Skeletal muscle tissue (tissue), 4 donors: ENCODE results near the gene MTCL1. TPM values are rescaled to one million over a fixed set of nuclear protein-coding genes. Genes with fewer than 3 reads are reported as not detected.

Experiments
- H3K27ac ChIP-seq: one replicate; pipeline ENCODE4 v1.7.0; 2013; ENCODE audit warnings: mild to moderate bottlenecking, low read depth, low read length, inconsistent platforms
- H3K27me3 ChIP-seq, 3 donors: one replicate each; pipeline ENCODE4 v1.7.0; 2013; ENCODE audit warnings: low read length in 3 of 3; ENCODE audit not compliant: control insufficient read depth in 3 of 3, insufficient read depth in 3 of 3
- H3K36me3 ChIP-seq, 3 donors: one replicate each; pipeline ENCODE4 v1.7.0; 2013; ENCODE audit warnings: low read length in 3 of 3; ENCODE audit not compliant: control insufficient read depth in 3 of 3, insufficient read depth in 3 of 3
- H3K4me1 ChIP-seq, 3 donors: one replicate each; pipeline ENCODE4 v1.7.0; 2013; ENCODE audit warnings: low read length in 3 of 3, mild to moderate bottlenecking in 3 of 3; ENCODE audit not compliant: control insufficient read depth in 3 of 3, insufficient read depth in 3 of 3
- H3K4me3 ChIP-seq, 3 donors: one replicate each; pipeline ENCODE4 v1.7.0; 2013; ENCODE audit warnings: low read length in 3 of 3
- H3K9ac ChIP-seq, 3 donors: one replicate each; pipeline ENCODE4 v1.7.0; 2013; ENCODE audit warnings: low read length in 3 of 3, mild to moderate bottlenecking in 3 of 3, moderate library complexity in 2 of 3, low read depth in 1 of 3
- H3K9me3 ChIP-seq, 3 donors: one replicate each; pipeline ENCODE4 v1.7.0; 2013; ENCODE audit warnings: low read length in 3 of 3; ENCODE audit not compliant: control insufficient read depth in 3 of 3
- total RNA-seq: library from RNA; depleted of rRNA; stranded (reverse); fragments of >200 nt; gene quantifications from one replicate; pipeline ENCODE4 v1.2.3, GENCODE V29; 2014
- donor health status: Osteomylitis.

Gene MTCL1
- total RNA-seq, 1 donor from 2014 or later: 12.5 TPM

GRCh38 chr18:8847900-8848299 lies 142.5 kb downstream of the MTCL1 start:
- no peaks in the 10 kb centered on the region for H3K36me3 ChIP-seq
- no peak overlapping the region for H3K27ac ChIP-seq
- peaks cover 0 to 9% (median 4%) of the 10 kb centered on the region in 3 donors for H3K9me3 ChIP-seq
- H3K4me1 ChIP-seq: peaks cover 0 to 6% (median 3%) of the 10 kb centered on the region in 3 donors
- no peak overlapping the region for H3K4me3 ChIP-seq
- H3K9ac ChIP-seq: no peak overlapping the region
- H3K27me3 ChIP-seq: peaks cover 0 to 14% (median 2%) of the 10 kb centered on the region in 3 donors

DNA sequence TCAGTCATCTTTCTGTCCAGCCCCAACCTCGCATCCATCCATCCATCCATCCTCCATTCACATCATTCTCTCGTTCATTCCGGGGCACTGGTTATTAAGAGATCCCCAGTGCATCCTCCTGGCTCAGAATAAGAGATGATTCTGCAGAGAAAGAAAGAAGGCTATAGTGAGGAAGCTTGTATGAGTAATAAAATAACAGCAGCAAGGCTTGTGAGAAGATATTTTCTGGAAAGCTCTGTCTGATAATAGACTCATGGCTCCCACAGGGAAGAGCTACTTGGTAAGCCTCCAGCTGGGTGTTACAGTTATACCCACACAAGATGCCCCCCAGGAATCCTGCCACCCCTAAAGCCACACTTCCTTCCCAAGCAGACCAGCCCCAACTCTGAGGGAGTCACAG lies 143.2 kb downstream of the MTCL1 start:
- Histone ChIP-seq H3K4me3 (no peak overlapping the region), H3K9ac (no peak overlapping the region), H3K4me1 (peaks cover 0 to 6% (median 3%) of the 10 kb centered on the region in 3 donors), H3K27ac (no peak overlapping the region), H3K36me3 (no peaks in the 10 kb centered on the region), H3K9me3 (peaks cover 0 to 9% (median 4%) of the 10 kb centered on the region in 3 donors), H3K27me3 (peaks cover 0 to 14% (median 2%) of the 10 kb centered on the region in 3 donors)

GRCh38 chr18:8849696-8850095 lies 144.3 kb downstream of the MTCL1 start:
- Histone ChIP-seq H3K27ac (no peak overlapping the region), H3K9me3 (peaks cover 0 to 9% (median 4%) of the 10 kb centered on the region in 3 donors), H3K9ac (no peak overlapping the region), H3K36me3 (no peaks in the 10 kb centered on the region), H3K4me1 (peaks cover 0 to 6% (median 3%) of the 10 kb centered on the region in 3 donors), H3K4me3 (no peak overlapping the region), H3K27me3 (peaks cover 0 to 10% (median 0%) of the 10 kb centered on the region in 3 donors)

DNA sequence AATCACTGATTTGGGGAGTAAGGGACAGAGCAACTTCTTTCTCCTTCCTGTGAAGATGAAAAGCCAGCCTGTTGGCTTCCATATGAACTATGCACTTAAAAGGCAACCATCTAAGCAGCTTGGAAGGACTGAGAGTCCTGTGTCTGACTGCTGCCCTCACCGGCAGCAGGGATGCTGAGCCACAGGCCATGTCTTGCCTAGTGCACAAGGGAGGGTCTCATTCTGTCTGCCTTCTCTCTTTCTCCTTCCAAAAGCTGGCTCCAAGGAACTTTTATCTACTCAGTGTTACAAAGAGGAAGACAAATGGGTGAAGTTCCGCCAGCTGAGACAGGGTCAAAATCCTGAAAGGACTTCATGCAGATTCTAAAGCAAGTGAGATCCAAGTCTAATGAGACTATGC lies 146.3 kb downstream of the MTCL1 start:
- Histone ChIP-seq H3K9ac (no peak overlapping the region), H3K27me3 (peaks cover 0 to 10% (median 0%) of the 10 kb centered on the region in 3 donors), H3K27ac (no peak overlapping the region), H3K4me3 (no peak overlapping the region), H3K9me3 (peaks cover 0 to 9% (median 4%) of the 10 kb centered on the region in 3 donors), H3K4me1 (peaks cover 0 to 6% (median 3%) of the 10 kb centered on the region in 3 donors), H3K36me3 (no peaks in the 10 kb centered on the region)

DNA sequence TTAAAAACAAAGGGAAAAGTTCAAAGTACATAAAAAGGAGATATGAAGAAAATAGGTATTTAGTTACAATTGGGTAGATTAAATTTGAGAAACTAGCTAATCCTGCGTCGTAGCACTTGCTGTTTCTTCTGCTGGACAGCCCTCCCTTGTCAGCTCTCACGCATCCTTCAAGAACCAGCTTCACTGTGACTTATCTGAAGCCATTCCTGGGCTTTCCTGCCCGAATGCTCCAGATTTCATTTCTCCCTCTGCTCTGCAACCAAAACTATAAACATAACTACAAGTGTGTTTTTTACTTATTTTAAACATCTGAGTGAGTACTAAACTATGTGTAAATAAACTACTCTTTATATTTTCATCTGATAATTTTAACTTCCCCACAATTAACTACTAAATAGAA lies 149.2 kb downstream of the MTCL1 start:
- peaks cover 0 to 4% (median 0%) of the 10 kb centered on the region in 3 donors for H3K4me1 ChIP-seq
- H3K27me3 ChIP-seq: peaks cover 0 to 2% (median 0%) of the 10 kb centered on the region in 3 donors

DNA sequence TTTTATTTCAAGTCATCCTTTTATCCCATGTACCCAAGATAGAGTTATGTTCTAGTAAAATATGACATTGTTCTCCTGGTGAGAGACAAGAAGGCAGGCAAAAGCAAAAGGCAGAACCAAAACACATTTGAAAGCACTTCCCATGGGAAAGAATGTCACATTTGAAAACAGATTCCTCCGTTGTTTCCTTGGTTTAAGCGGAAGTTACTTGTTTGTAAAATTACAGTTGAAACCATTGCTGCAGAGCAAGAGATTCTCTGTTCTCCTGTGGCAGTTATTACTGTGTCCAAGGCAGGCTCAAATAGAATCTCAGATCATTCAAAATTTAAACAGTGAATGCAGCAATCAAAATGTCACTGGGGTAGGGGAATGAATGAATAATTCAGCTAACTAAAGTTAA lies 149.6 kb downstream of the MTCL1 start:
- no peak overlapping the region for H3K9ac ChIP-seq
- H3K4me1 ChIP-seq: peaks cover 0 to 4% (median 0%) of the 10 kb centered on the region in 3 donors
- H3K27me3 ChIP-seq: no peaks in the 10 kb centered on the region
- H3K27ac ChIP-seq: no peak overlapping the region
- no peaks in the 10 kb centered on the region for H3K36me3 ChIP-seq
- no peak overlapping the region for H3K4me3 ChIP-seq
- H3K9me3 ChIP-seq: peaks cover 0 to 7% (median under 1%) of the 10 kb centered on the region in 3 donors

More for the DNA sequence above, 149.2 kb downstream of the MTCL1 start:
- Histone ChIP-seq H3K9me3 (peaks cover 0 to 9% (median 4%) of the 10 kb centered on the region in 3 donors), H3K36me3 (no peaks in the 10 kb centered on the region), H3K4me3 (no peak overlapping the region), H3K9ac (no peak overlapping the region), H3K27ac (no peak overlapping the region)

DNA sequence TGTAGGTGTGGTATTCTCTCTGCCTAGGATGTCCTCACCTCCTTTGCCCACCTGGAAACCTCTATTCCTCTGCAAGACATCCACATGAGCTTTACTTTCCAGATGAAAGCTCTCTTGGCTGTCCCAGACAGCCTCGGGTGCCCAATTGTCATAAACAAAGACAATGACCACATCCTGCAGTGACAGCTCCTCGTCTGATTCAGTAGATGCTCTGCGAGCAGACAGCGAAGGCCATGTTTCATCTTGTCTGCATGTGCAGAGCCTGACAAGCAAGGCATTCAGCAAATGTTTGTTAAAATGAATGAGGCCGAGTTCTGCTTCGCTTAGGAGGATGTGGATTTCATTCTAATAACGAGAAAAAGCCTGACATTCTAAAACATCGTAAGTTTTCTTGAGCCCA lies 150.9 kb downstream of the MTCL1 start:
- Histone ChIP-seq H3K4me3 (no peak overlapping the region), H3K9me3 (no peaks in the 10 kb centered on the region), H3K36me3 (no peaks in the 10 kb centered on the region), H3K27me3 (no peaks in the 10 kb centered on the region), H3K4me1 (peaks cover 0 to 4% (median 0%) of the 10 kb centered on the region in 3 donors), H3K27ac (no peak overlapping the region), H3K9ac (no peak overlapping the region)

- no peak overlapping the region for H3K27ac ChIP-seq
Observed at GRCh38 chr18:8856769-8857393, 151.5 kb downstream of the MTCL1 start.

GRCh38 chr18:8857806-8858205 lies 152.4 kb downstream of the MTCL1 start:
- peaks cover 0 to 4% (median 0%) of the 10 kb centered on the region in 3 donors for H3K4me1 ChIP-seq
- H3K9me3 ChIP-seq: no peaks in the 10 kb centered on the region
- no peak overlapping the region for H3K27ac ChIP-seq
- no peaks in the 10 kb centered on the region for H3K36me3 ChIP-seq
- no peaks in the 10 kb centered on the region for H3K27me3 ChIP-seq
- no peak overlapping the region for H3K9ac ChIP-seq
- no peak overlapping the region for H3K4me3 ChIP-seq

More at GRCh38 chr18:8856769-8857393, 151.5 kb downstream of the MTCL1 start:
- H3K27me3 ChIP-seq: no peaks in the 10 kb centered on the region
- no peak overlapping the region for H3K9ac ChIP-seq
- H3K4me3 ChIP-seq: no peak overlapping the region
- H3K9me3 ChIP-seq: no peaks in the 10 kb centered on the region
- peaks cover 0 to 4% (median 0%) of the 10 kb centered on the region in 3 donors for H3K4me1 ChIP-seq
- no peaks in the 10 kb centered on the region for H3K36me3 ChIP-seq

GRCh38 chr18:8858888-8859511 lies 153.6 kb downstream of the MTCL1 start:
- H3K36me3 ChIP-seq: no peaks in the 10 kb centered on the region
- H3K9me3 ChIP-seq: no peaks in the 10 kb centered on the region
- no peak overlapping the region for H3K4me3 ChIP-seq
- no peak overlapping the region for H3K9ac ChIP-seq
- H3K4me1 ChIP-seq: peaks cover 0 to 4% (median 0%) of the 10 kb centered on the region in 3 donors
- no peak overlapping the region for H3K27ac ChIP-seq
- no peaks in the 10 kb centered on the region for H3K27me3 ChIP-seq
